Prostate gland (tissue), 2 donors: ENCODE results near the gene TLE6. TPM values are rescaled to one million over a fixed set of nuclear protein-coding genes. Genes with fewer than 3 reads are reported as not detected.

Source experiments
- DNase-seq: peaks from one replicate; pipeline ENCODE4 v3.0.0-alpha.2; 2019; ENCODE audit warnings: low spot score
- H3K27ac ChIP-seq, 2 donors: fragments of 200-600 bp; sonication (generic); 2 replicates each; pipeline ENCODE4 v1.5.1; 2017 to 2019
- H3K27me3 ChIP-seq: fragments of 200-600 bp; sonication (generic); replicated peaks from 2 replicates; pipeline ENCODE4 v1.5.1; 2019; ENCODE audit not compliant: insufficient read depth
- H3K36me3 ChIP-seq, 2 donors: fragments of 200-600 bp; sonication (generic); 1 replicate in 1 of 2; 2 replicates in 1 of 2; pipeline versions ENCODE4 v1.5.1 to v1.8.1; 2017 to 2019
- H3K4me1 ChIP-seq: fragments of 200-600 bp; sonication (generic); replicated peaks from 2 replicates; pipeline ENCODE4 v1.5.1; 2019
- H3K4me3 ChIP-seq, 2 donors: fragments of 200-600 bp; sonication (generic); 2 replicates each; pipeline ENCODE4 v1.5.1; 2017 to 2019
- H3K9me3 ChIP-seq: fragments of 200-600 bp; sonication (generic); 2 replicates; pipeline ENCODE4 v1.5.1; 2017
- CTCF ChIP-seq, 4 experiments: fragments of 200-600 bp in 2 of 4; fragments of 450-650 bp in 2 of 4; sonication (generic) in 2 of 4; IDR thresholded peaks; 1 replicate in 3 of 4; 2 replicates in 1 of 4; pipeline ENCODE4 v1.5.1; 2016 to 2019; ENCODE audit warnings: antibody characterized with exemption in 4 of 4, mild to moderate bottlenecking in 2 of 4, moderate library complexity in 2 of 4
- POLR2A ChIP-seq: fragments of 450-650 bp; IDR thresholded peaks from one replicate; pipeline ENCODE4 v1.6.1; 2016; ENCODE audit warnings: antibody characterized with exemption, mild to moderate bottlenecking
- POLR2AphosphoS5 ChIP-seq: sonication (generic); formaldehyde crosslinking; IDR thresholded peaks from one replicate; pipeline ENCODE4 v1.6.1; 2017; ENCODE audit warnings: antibody characterized with exemption
- WGBS: methylation state at CpG from one replicate; pipeline ENCODE4 v1.1.5; 2018; 5-methylcytosine and 5-hydroxymethylcytosine counted together
- intact Hi-C: fragments of 100-400 bp; cut with DNase I; formaldehyde crosslinking; loops from one replicate; pipeline ENCODE4 v1.14.2; 2022
- total RNA-seq, 2 donors: library from RNA; depleted of rRNA; stranded (reverse); fragments of >200 nt; gene quantifications; one replicate each; pipeline ENCODE4 v1.1.0, GENCODE V29; 2016

TLE6 gene
- total RNA-seq, 2 donors from 2014 or later, result 5.9 to 9.0 TPM

- H3K4me3 ChIP-seq, result no peak overlapping the region
- H3K9me3 ChIP-seq, result no peaks in the 10 kb centered on the region
- H3K4me1 ChIP-seq, result peaks cover 7% of the 10 kb centered on the region
- intact Hi-C loops, result loop anchor here (10.0 kb wide), 1 partner anchor 255 kb away; the partner anchor contains the start of genes SGTA and THOP1
- no peak overlapping the region for H3K27ac ChIP-seq
- no peak for TF ChIP-seq POLR2AphosphoS5
- TF ChIP-seq CTCF (IDR thresholded peaks at IDR 0.05), result no peak
- TF ChIP-seq POLR2A, result no peak
- DNase-seq, result no peak
- 74% methylated on average over 17 of the region's 17 CpGs for WGBS
- H3K27me3 ChIP-seq, result no peaks in the 10 kb centered on the region
- H3K36me3 ChIP-seq, result no peaks in the 10 kb centered on the region
Measured at GRCh38 chr19:3039641-3040077, 62.3 kb downstream of the TLE6 start.

GRCh38 chr19:3041327-3041726 lies 64.0 kb downstream of the TLE6 start:
- H3K4me3 ChIP-seq, result no peak overlapping the region
- H3K27ac ChIP-seq, result peak overlapping the region; percentile 51 to 73
- no peak for DNase-seq

GRCh38 chr19:3041761-3042620 lies 64.6 kb downstream of the TLE6 start:
- Histone ChIP-seq H3K4me3 (peak overlapping the region; percentile 9 to 11), H3K9me3 (no peaks in the 10 kb centered on the region), H3K4me1 (no peaks in the 10 kb centered on the region), H3K36me3 (no peaks in the 10 kb centered on the region), H3K27ac (peak overlapping the region; percentile 51 to 73), H3K27me3 (no peaks in the 10 kb centered on the region)
- intact Hi-C loops, result no loop called here
- TF ChIP-seq POLR2A (no peak), CTCF (IDR thresholded peaks at IDR 0.05) (no peak), POLR2AphosphoS5 (no peak)
- 8% methylated on average over 39 of the region's 40 CpGs for WGBS
- no peak for DNase-seq

More at GRCh38 chr19:3041327-3041726, 64.0 kb downstream of the TLE6 start:
- H3K36me3 ChIP-seq, result no peaks in the 10 kb centered on the region
- H3K4me1 ChIP-seq, result no peaks in the 10 kb centered on the region
- H3K27me3 ChIP-seq, result no peaks in the 10 kb centered on the region
- H3K9me3 ChIP-seq, result no peaks in the 10 kb centered on the region
- 58% methylated on average over 12 of the region's 12 CpGs for WGBS
- intact Hi-C loops, result no loop called here
- TF ChIP-seq POLR2A (no peak), CTCF (IDR thresholded peaks at IDR 0.05) (no peak), POLR2AphosphoS5 (no peak)

GRCh38 chr19:3042621-3043267 lies 65.4 kb downstream of the TLE6 start:
- Histone ChIP-seq H3K27me3 (no peaks in the 10 kb centered on the region), H3K27ac (peak overlapping the region; percentile 51 to 73), H3K4me3 (peak overlapping the region; percentile 9 to 11), H3K36me3 (no peaks in the 10 kb centered on the region), H3K4me1 (no peaks in the 10 kb centered on the region), H3K9me3 (no peaks in the 10 kb centered on the region)
- intact Hi-C loops, result no loop called here
- WGBS, result 29% methylated on average over 15 of the region's 15 CpGs
- TF ChIP-seq CTCF (IDR thresholded peaks at IDR 0.05) (no peak), POLR2AphosphoS5 (no peak), POLR2A (no peak)
- no peak for DNase-seq

Other genes with a start within 250 kb of the TLE6 start
- 10 to 100 TPM; 46.6 to 67.9 TPM for gene SLC39A3, start 237.5 kb upstream of the TLE6 start, total RNA-seq
- gene SGTA, start 194.3 kb upstream of the TLE6 start, total RNA-seq, result 10 to 100 TPM; 72.4 to 87.9 TPM
- gene THOP1, start 192.1 kb upstream of the TLE6 start, total RNA-seq, result 100 to 1,000 TPM; 119 to 132 TPM
- gene ZNF554, start 157.7 kb upstream of the TLE6 start, total RNA-seq, result 1 to 10 TPM; 4.4 to 8.6 TPM
- gene ZNF555, start 136.1 kb upstream of the TLE6 start, total RNA-seq, result 1 to 10 TPM; 5.0 to 6.9 TPM
- gene ZNF556, start 110.2 kb upstream of the TLE6 start, total RNA-seq, result under 1 TPM in 1 of 2 donors, not detected in 1; 0.28 TPM
- 10 to 100 TPM in 1 of 2 donors, 1 to 10 TPM in 1; 4.8 to 10.7 TPM for gene ZNF57, start 76.6 kb upstream of the TLE6 start, total RNA-seq
- 1 to 10 TPM; 2.8 to 6.6 TPM for gene ZNF77, start 32.6 kb upstream of the TLE6 start, total RNA-seq
- gene TLE2, start 51.7 kb downstream of the TLE6 start, total RNA-seq, result 10 to 100 TPM; 61.9 to 82.1 TPM
- 100 to 1,000 TPM; 546 to 767 TPM for gene TLE5, start 84.9 kb downstream of the TLE6 start, total RNA-seq
- gene GNA11, start 116.8 kb downstream of the TLE6 start, total RNA-seq, result 100 to 1,000 TPM in 1 of 2 donors, 10 to 100 TPM in 1; 61.3 to 117 TPM
- gene GNA15, start 158.5 kb downstream of the TLE6 start, total RNA-seq, result 10 to 100 TPM; 11.1 to 13.3 TPM
- gene S1PR4, start 201.2 kb downstream of the TLE6 start, total RNA-seq, result 1 to 10 TPM in 1 of 2 donors, under 1 TPM in 1; 0.14 to 1.5 TPM
- 10 to 100 TPM; 48.6 to 68.5 TPM for gene NCLN, start 208.4 kb downstream of the TLE6 start, total RNA-seq
- gene CELF5, start 247.1 kb downstream of the TLE6 start, total RNA-seq, result under 1 TPM; 0.36 to 0.80 TPM